K562 (cell line): ENCODE data around the gene ZMYND12. TPM values are rescaled to one million over a fixed set of nuclear protein-coding genes. Genes with fewer than 3 reads are reported as not detected.

Source experiments
- ATAC-seq: fragments of 200-7000 bp; cut with Tn5 transposase; 3 replicates; pipeline ENCODE4 v1.9.1; 2020; ENCODE audit warnings: moderate library complexity
- BruUV-seq: library from RNA; stranded (reverse); fragments of 400-500 nt; replicated peaks from 2 replicates; lab custom pipeline; 2021; lab: Mats Ljungman, UMichigan
- CTCF ChIA-PET: fragments of 300-600 bp; formaldehyde crosslinking; extraction: SDS; loops from one replicate; lab custom pipeline; 2021; ENCODE audit warnings: low intra/inter-chr PET ratio; lab: Yijun Ruan, JAX
- POLR2A ChIA-PET: fragments of 300-600, 350-650 bp; sonication (Branson Sonifier 250); formaldehyde crosslinking; extraction: SDS; loops from one replicate; lab custom pipeline; 2021; ENCODE audit warnings: antibody characterized with exemption, inconsistent platforms; lab: Yijun Ruan, JAX
- DNase-seq, 4 experiments: peaks; one replicate each; pipeline versions ENCODE4 v3.0.0 to v3.0.0-alpha.2; 2011 to 2018; ENCODE audit warnings: low spot score in 3 of 4, mixed read lengths in 3 of 4; ENCODE audit errors: extremely low read depth in 1 of 4
- FAIRE-seq: peaks from 2 replicates; lab custom pipeline; 2011; peaks lifted over from hg19 to GRCh38; lab: Jason Lieb, UNC
- H2AFZ ChIP-seq: 2 replicates; pipeline ENCODE4 v1.6.0; 2011; ENCODE audit warnings: low read depth, low read length, control low read depth, inconsistent platforms
- H3K27ac ChIP-seq: fragments of 200-600 bp; 3 replicates; pipeline ENCODE4 v1.8.0; 2011; ENCODE audit warnings: low read depth, mild to moderate bottlenecking, control low read depth, inconsistent platforms, low read length, moderate library complexity, mixed read lengths; ENCODE audit errors: extremely low read depth
- H3K27me3 ChIP-seq, 2 experiments: fragments of 300-600 bp in 1 of 2; 2 replicates in 1 of 2; 3 replicates in 1 of 2; pipeline versions ENCODE4 v1.6.0 to v1.8.0; 2011; ENCODE audit warnings: inconsistent platforms in 2 of 2, low read length in 2 of 2, mild to moderate bottlenecking in 1 of 2, mixed read lengths in 1 of 2, moderate library complexity in 1 of 2; ENCODE audit not compliant: control insufficient read depth in 2 of 2, insufficient read depth in 2 of 2
- H3K36me3 ChIP-seq: fragments of 300-600 bp; 3 replicates; pipeline ENCODE4 v1.8.0; 2011; ENCODE audit warnings: mild to moderate bottlenecking, low read length, inconsistent platforms; ENCODE audit not compliant: control insufficient read depth, insufficient read depth
- H3K4me1 ChIP-seq, 2 experiments: fragments of 200-600 bp in 1 of 2; replicated peaks in 1 of 2; 2 replicates in 1 of 2; 3 replicates in 1 of 2; pipeline versions ENCODE4 v1.5.1 to v1.8.0; 2011; ENCODE audit warnings: inconsistent platforms in 2 of 2, low read length in 2 of 2, mild to moderate bottlenecking in 1 of 2, mixed read lengths in 1 of 2, moderate library complexity in 1 of 2; ENCODE audit not compliant: control insufficient read depth in 2 of 2, insufficient read depth in 2 of 2
- H3K4me2 ChIP-seq: 2 replicates; pipeline ENCODE4 v1.6.1; 2011; ENCODE audit warnings: low read length, control low read depth, inconsistent platforms, mixed read lengths; ENCODE audit not compliant: insufficient read depth
- H3K4me3 ChIP-seq: fragments of 200-600 bp; sonication (generic), shearing (Covaris generic); 2 replicates; pipeline ENCODE4 v1.5.1; 2016; ENCODE audit warnings: control low read depth, inconsistent platforms
- H3K79me2 ChIP-seq: fragments of 200-600 bp; 3 replicates; pipeline ENCODE4 v1.8.0; 2011; ENCODE audit warnings: low read length, inconsistent platforms; ENCODE audit not compliant: control insufficient read depth, insufficient read depth
- H3K9ac ChIP-seq, 2 experiments: 2 replicates each; pipeline versions ENCODE4 v1.6.0 to v1.6.1; 2011; ENCODE audit warnings: low read depth in 2 of 2, low read length in 2 of 2, control low read depth in 1 of 2, inconsistent platforms in 1 of 2, mild to moderate bottlenecking in 1 of 2, mixed read lengths in 1 of 2; ENCODE audit not compliant: insufficient read depth in 1 of 2
- H3K9me1 ChIP-seq: one replicate; pipeline ENCODE4 v1.6.0; 2011; ENCODE audit warnings: inconsistent platforms, mild to moderate bottlenecking, low read length, moderate library complexity; ENCODE audit not compliant: control insufficient read depth, insufficient read depth
- H3K9me3 ChIP-seq: replicated peaks from 2 replicates; pipeline ENCODE4 v1.5.1; 2011; ENCODE audit warnings: low read depth, low read length, inconsistent platforms; ENCODE audit not compliant: control insufficient read depth, insufficient read depth
- H4K20me1 ChIP-seq: replicated peaks from 2 replicates; pipeline ENCODE4 v1.6.1; 2011; ENCODE audit warnings: low read length, inconsistent platforms, mixed read lengths; ENCODE audit not compliant: control insufficient read depth, insufficient read depth
- KDM1A ChIP-seq, 2 experiments: fragments of 450-650 bp; IDR thresholded peaks; 2 replicates each; pipeline ENCODE4 v1.6.1; 2016; ENCODE audit warnings: mild to moderate bottlenecking in 2 of 2
- SRSF7 ChIP-seq: fragments of 200-400 bp; formaldehyde crosslinking; optimal IDR thresholded peaks from 2 replicates; pipeline ENCODE3; 2017; ENCODE audit warnings: mild to moderate bottlenecking, low read depth, low read length
- XRCC3 ChIP-seq: fragments of 450-650 bp; IDR thresholded peaks from 2 replicates; pipeline ENCODE4 v1.6.1; 2017; ENCODE audit warnings: mild to moderate bottlenecking, moderate library complexity
- ZBTB5 ChIP-seq: fragments of 450-650 bp; IDR thresholded peaks from 2 replicates; pipeline ENCODE4 v1.6.1; 2017; ENCODE audit warnings: antibody characterized with exemption
- ZNF778 ChIP-seq: fragments of 450-650 bp; formaldehyde crosslinking; IDR thresholded peaks from 2 replicates; pipeline ENCODE4 v1.4.0; 2020; ENCODE audit warnings: mild to moderate bottlenecking, moderate library complexity
- WGBS: fragments of 100-300 bp; shearing (Covaris generic); methylation state at CpG from one replicate; pipeline ENCODE4 v1.1.6; 2016; ENCODE audit warnings: low coverage, mixed read lengths; ENCODE audit not compliant: insufficient coverage; ENCODE audit errors: missing lambda C conversion rate; 5-methylcytosine and 5-hydroxymethylcytosine counted together
- in situ Hi-C: fragments of 300-500 bp; cut with MboI; formaldehyde crosslinking; loops from 4 replicates; pipeline ENCODE4 v1.15.0; 2018; ENCODE audit warnings: inconsistent platforms, mixed read lengths
- intact Hi-C: fragments of 100-400 bp; cut with micrococcal nuclease; formaldehyde crosslinking; loops from 2 replicates; pipeline ENCODE4 v1.14.2; 2022
- polyA plus RNA-seq, 8 experiments: library from polyadenylated mRNA; depleted of rRNA in 4 of 8; stranded (reverse) in 5 of 8; unstranded in 3 of 8; fragments of >200 nt; fragmentation: Nextera tagmentation in 2 of 8; fragmentation: Illumina TruSeq in 1 of 8; extraction: Ambion mirVana in 2 of 8; extraction: Trizol in 1 of 8; gene quantifications; 2 replicates each; pipeline versions ENCODE4 v1.2.1 to v1.2.3, GENCODE V29; 2011 to 2014; ENCODE audit warnings: inconsistent platforms in 1 of 8, missing spikeins in 1 of 8
- total RNA-seq, 7 experiments: library from RNA; depleted of rRNA in 6 of 7; stranded (reverse); fragments of >200 nt in 6 of 7; fragmentation: Illumina TruSeq in 2 of 7; extraction: Trizol in 2 of 7; gene quantifications; 2 replicates each; pipeline versions ENCODE4 v1.2.1 to v1.2.3, GENCODE V29; 2011 to 2021; ENCODE audit warnings: low replicate concordance in 1 of 7

ZMYND12 gene
- total and polyA plus RNA-seq, 9 of the 15 experiments (the other 6 are each of a cell fraction or from before 2014, with no cell fraction given) = not detected

GRCh38 chr1:42424201-42424600, 31.6 kb downstream of the ZMYND12 start:
- Histone ChIP-seq H3K4me2 (no peak overlapping the region), H3K27me3 (peaks cover 36 to 37% of the 10 kb centered on the region in 2 experiments), H3K9me1 (no peaks in the 10 kb centered on the region), H3K36me3 (no peaks in the 10 kb centered on the region), H3K79me2 (no peaks in the 10 kb centered on the region), H2AFZ (no peak overlapping the region), H3K4me1 (no peaks in the 10 kb centered on the region; a peak in 1 of 5 replicates), H3K4me3 (no peak overlapping the region), H3K9ac (no peak overlapping the region), H4K20me1 (no peaks in the 10 kb centered on the region), H3K9me3 (no peaks in the 10 kb centered on the region), H3K27ac (no peak overlapping the region)
- in situ Hi-C loops (no loop called here), intact Hi-C loops (no loop called here)
- FAIRE-seq (no peak), ATAC-seq (no peak), DNase-seq (no peak)
- POLR2A ChIA-PET = interaction anchor here (1.1 kb wide), 1 partner anchor 16 kb away, joined by 3 read pairs; no protein-coding TSS in a partner anchor
- TF ChIP-seq ZNF778 = no peak
- no peak for TF ChIP-seq ZBTB5
- no peak for TF ChIP-seq KDM1A (IDR thresholded peaks at IDR 0.05)
- no peak for TF ChIP-seq XRCC3
- TF ChIP-seq SRSF7 = no peak
- no TSS peak for BruUV-seq
- 4% methylated on average over 4 of the region's 4 CpGs for WGBS
- CTCF ChIA-PET = no interaction called here
